Muscle layer of duodenum (tissue), 2 donors: ENCODE results near the gene INO80.
A peak's percentile ranks its signal among the peaks of the same experiment; 100 is the strongest.

Experiments
- H3K27ac ChIP-seq: one replicate; pipeline ENCODE4 v1.7.0; 2013; ENCODE audit warnings: mild to moderate bottlenecking, low read length
- H3K27me3 ChIP-seq: one replicate; pipeline ENCODE4 v1.7.0; 2013; ENCODE audit warnings: low read depth, mild to moderate bottlenecking, control low read depth, low read length
- H3K36me3 ChIP-seq, 2 donors: one replicate each; pipeline ENCODE4 v1.7.0; 2013; ENCODE audit warnings: low read length in 2 of 2, control low read depth in 1 of 2, mild to moderate bottlenecking in 1 of 2; ENCODE audit not compliant: insufficient read depth in 2 of 2, control insufficient read depth in 1 of 2
- H3K4me1 ChIP-seq, 2 donors: one replicate each; pipeline ENCODE4 v1.7.0; 2013; ENCODE audit warnings: low read length in 2 of 2, mild to moderate bottlenecking in 2 of 2, control low read depth in 1 of 2, moderate library complexity in 1 of 2; ENCODE audit not compliant: insufficient read depth in 2 of 2, control insufficient read depth in 1 of 2
- H3K4me3 ChIP-seq, 2 donors: one replicate each; pipeline ENCODE4 v1.7.0; 2013; ENCODE audit warnings: low read length in 2 of 2, low read depth in 1 of 2, mild to moderate bottlenecking in 1 of 2
- H3K9me3 ChIP-seq, 2 donors: one replicate each; pipeline ENCODE4 v1.7.0; 2013; ENCODE audit warnings: low read length in 2 of 2, control low read depth in 1 of 2, mild to moderate bottlenecking in 1 of 2; ENCODE audit not compliant: control insufficient read depth in 1 of 2
- donor health status: healthy.

Gene INO80, protein sequence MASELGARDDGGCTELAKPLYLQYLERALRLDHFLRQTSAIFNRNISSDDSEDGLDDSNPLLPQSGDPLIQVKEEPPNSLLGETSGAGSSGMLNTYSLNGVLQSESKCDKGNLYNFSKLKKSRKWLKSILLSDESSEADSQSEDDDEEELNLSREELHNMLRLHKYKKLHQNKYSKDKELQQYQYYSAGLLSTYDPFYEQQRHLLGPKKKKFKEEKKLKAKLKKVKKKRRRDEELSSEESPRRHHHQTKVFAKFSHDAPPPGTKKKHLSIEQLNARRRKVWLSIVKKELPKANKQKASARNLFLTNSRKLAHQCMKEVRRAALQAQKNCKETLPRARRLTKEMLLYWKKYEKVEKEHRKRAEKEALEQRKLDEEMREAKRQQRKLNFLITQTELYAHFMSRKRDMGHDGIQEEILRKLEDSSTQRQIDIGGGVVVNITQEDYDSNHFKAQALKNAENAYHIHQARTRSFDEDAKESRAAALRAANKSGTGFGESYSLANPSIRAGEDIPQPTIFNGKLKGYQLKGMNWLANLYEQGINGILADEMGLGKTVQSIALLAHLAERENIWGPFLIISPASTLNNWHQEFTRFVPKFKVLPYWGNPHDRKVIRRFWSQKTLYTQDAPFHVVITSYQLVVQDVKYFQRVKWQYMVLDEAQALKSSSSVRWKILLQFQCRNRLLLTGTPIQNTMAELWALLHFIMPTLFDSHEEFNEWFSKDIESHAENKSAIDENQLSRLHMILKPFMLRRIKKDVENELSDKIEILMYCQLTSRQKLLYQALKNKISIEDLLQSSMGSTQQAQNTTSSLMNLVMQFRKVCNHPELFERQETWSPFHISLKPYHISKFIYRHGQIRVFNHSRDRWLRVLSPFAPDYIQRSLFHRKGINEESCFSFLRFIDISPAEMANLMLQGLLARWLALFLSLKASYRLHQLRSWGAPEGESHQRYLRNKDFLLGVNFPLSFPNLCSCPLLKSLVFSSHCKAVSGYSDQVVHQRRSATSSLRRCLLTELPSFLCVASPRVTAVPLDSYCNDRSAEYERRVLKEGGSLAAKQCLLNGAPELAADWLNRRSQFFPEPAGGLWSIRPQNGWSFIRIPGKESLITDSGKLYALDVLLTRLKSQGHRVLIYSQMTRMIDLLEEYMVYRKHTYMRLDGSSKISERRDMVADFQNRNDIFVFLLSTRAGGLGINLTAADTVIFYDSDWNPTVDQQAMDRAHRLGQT (N-terminal part only)

DNA sequence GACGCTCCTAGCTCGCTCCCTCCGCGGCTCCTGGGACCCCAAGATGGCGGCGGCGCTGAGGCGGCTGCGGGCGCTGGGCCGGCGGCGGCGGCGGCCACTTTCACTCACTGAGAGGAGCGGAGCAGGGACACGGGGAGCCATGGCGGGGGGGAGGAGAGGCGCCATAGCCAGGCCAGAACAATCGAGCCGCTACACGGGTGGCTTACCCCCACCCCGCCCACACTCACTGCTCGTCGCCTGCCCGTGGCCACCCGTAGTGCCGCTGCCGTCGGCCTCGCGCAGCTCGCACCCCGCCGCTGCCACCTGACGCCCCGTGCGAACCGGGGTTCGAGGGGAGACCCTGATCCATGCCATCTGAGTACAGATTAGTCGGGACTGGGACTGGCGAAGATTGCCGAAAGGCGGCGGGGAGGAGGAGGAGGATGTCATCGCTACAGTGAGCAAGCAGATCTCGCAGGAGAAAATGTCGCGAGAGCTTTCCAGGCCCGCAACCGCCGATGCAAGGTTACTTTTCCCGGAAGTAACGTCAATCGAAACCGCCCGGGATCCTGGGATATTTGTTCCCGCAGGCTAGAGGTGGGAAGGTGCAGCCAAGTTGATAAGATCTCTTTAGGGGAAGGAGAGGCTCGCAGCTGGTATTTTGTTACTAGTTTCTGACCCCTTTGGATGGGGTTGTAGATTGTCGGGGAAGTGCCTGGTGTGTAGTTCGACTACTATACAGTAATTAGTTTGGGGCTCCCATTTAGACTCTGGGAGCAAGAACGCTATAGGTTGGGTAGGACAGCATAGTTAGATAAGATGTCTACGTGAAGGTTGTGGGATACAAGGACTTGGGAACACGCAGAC is at the start of gene INO80:
INO80 (minus strand) TSS at position 165 of the 846 bp plus-strand sequence. CDS start 19,970 bp downstream, outside the sequence.
- Histone ChIP-seq H3K4me3 (peak within 1 kb of the TSS; percentile 75 to 83), H3K4me1 (peaks cover 0 to 7% of the 10 kb centered on the region in 2 donors), H3K9me3 (no peaks in the 10 kb centered on the region), H3K27me3 (no peaks in the 10 kb centered on the region), H3K27ac (peak within 1 kb of the TSS; percentile 97), H3K36me3 (peaks cover 0 to 8% of the 10 kb centered on the region in 2 donors)

DNA sequence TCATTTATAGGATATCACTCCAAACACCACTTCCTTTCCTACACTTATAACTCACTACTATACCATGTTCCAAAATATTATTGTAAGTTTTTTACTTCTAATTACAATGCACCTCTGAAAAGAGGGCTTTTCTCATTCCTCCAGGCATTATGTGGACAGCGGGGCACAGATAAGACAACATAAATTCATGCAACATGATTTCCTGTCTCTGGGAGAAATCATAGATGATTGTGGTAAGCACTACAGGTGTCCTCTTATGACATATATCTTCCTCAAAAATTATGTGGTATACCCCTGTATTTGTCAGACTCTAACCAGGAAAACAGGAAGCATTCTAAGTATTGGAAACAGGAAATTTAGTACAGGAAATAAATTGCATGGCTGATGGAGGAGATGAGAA is 45.7 kb upstream of the INO80 start:
- H3K27me3 ChIP-seq, result no peaks in the 10 kb centered on the region
- H3K4me3 ChIP-seq, result no peak overlapping the region
- no peaks in the 10 kb centered on the region for H3K4me1 ChIP-seq
- no peak overlapping the region for H3K27ac ChIP-seq
- no peaks in the 10 kb centered on the region for H3K9me3 ChIP-seq
- no peaks in the 10 kb centered on the region for H3K36me3 ChIP-seq

DNA sequence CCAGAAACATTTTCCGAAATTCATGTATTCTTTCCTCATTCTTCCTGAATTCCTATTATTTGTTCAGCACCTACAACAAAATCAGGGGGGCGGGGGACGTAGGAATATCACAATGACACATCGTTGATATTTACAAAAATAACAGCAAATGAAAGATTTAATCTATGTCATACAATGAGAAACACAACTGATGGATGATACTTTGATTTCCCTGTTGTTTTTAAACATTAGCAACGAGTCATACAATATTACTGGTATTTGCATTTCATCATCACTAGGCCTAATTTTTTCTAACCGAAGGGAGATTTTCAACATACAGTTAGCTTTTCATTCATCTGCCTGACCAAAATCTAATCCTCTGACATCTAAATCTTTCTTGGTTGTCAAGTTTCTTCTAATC is 45.3 kb upstream of the INO80 start:
- no peaks in the 10 kb centered on the region for H3K9me3 ChIP-seq
- H3K4me1 ChIP-seq, result no peaks in the 10 kb centered on the region
- H3K36me3 ChIP-seq, result no peaks in the 10 kb centered on the region
- H3K27me3 ChIP-seq, result no peaks in the 10 kb centered on the region
- no peak overlapping the region for H3K27ac ChIP-seq
- no peak overlapping the region for H3K4me3 ChIP-seq

DNA sequence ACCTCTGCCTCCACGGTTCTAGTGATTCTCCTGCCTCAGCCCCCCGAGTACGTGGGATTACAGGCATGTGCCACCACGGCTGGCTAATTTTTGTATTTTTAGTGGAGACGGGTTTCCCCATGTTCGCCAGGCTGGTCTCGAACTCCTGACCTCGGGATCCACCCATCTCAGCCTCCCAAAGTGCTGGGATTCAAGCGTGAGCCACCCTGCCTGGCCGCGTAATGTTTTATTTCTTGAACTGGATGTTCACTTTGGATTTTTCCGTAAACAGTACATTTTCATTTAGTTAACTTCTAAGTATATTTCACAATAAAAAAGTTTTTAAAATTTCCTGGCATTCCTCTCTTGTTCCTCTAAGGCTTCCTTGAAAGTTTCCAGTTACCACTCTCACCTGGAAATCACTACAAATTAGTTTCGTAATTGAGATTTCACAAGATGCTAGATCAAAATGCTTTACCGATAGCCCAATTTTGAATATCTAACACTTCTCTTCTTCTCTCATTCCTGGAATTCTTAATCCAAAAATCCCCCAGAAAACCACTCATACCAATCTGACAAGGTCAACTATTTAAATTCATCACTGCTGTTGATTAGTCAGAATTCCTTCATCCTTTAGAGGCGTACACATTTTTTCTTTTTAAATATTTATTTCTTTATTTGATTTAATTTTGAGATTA is 44.7 kb upstream of the INO80 start:
- H3K9me3 ChIP-seq, result no peaks in the 10 kb centered on the region
- no peak overlapping the region for H3K27ac ChIP-seq
- H3K36me3 ChIP-seq, result no peaks in the 10 kb centered on the region
- H3K4me3 ChIP-seq, result no peak overlapping the region
- H3K27me3 ChIP-seq, result no peaks in the 10 kb centered on the region
- H3K4me1 ChIP-seq, result no peaks in the 10 kb centered on the region

DNA sequence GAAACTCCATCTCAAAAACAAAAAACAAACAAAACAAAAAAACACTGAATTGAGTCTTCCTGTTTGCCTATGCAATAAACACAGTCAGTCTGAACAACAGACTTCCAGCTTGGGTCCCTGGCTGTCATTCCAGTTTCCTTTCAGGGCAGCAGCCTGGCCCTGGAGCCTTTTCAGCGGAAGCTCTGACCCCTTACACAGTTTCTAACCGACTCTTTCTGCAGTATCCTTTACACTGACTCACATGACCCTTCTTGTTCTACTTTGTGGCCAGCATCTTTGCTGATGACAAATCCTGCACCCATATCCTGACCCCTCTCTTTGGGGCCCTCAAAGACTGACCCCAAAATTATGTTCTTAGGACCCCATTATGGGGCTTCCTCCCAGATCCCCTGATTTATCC is 38.3 kb upstream of the INO80 start:
- Histone ChIP-seq H3K36me3 (no peaks in the 10 kb centered on the region), H3K27ac (no peak overlapping the region), H3K9me3 (no peaks in the 10 kb centered on the region), H3K27me3 (no peaks in the 10 kb centered on the region), H3K4me1 (no peaks in the 10 kb centered on the region), H3K4me3 (no peak overlapping the region)

DNA sequence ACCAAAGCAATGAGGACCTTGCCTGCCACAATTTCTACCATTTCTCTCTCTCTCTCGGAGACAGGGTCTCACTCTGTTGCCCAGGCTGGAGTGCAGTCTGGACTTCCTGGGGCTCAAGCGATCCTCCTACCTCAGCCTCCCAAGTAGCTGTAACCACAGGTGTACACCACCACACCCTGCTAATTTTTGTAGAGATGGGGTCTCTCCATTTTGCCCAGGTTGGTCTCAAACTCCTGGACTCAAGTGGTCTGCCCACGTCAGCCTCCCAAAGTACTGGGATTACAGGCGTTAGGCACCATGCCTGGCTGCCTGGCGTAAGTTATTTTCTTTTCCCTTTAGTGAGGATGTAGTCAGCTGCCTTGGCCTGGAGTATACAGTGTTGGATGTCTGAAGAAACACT is 37.7 kb upstream of the INO80 start:
- H3K36me3 ChIP-seq, result no peaks in the 10 kb centered on the region
- H3K9me3 ChIP-seq, result no peaks in the 10 kb centered on the region
- H3K27me3 ChIP-seq, result no peaks in the 10 kb centered on the region
- H3K4me3 ChIP-seq, result no peak overlapping the region
- H3K4me1 ChIP-seq, result no peaks in the 10 kb centered on the region
- H3K27ac ChIP-seq, result no peak overlapping the region

DNA sequence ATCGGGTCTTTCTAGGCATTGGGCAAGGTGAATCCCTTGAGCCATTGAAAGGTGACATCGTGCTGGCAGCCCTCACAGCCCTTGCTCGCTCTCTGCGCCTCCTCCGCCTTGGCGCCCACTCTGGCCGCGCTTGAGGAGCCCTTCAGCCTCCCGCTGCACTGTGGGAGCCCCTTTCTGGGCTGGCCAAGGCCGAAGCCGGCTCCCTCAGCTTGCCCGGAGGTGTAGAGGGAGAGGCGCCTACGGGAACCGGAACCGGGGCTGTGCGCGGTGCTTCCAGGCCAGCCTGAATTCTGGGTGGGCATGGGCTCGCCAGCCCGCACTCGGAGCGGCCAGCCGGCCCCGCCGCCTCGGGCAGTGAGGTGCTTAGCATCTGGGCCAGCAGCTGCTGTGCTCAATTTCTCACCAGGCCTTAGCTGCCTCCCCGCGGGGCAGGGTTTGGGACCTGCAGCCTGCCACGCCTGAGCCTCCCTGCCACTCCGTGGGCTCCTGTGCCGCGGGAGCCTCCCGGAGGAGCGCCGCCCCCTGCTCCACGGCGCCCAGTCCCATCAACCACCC is 35.4 kb upstream of the INO80 start:
- H3K4me1 ChIP-seq, result no peaks in the 10 kb centered on the region
- H3K36me3 ChIP-seq, result no peaks in the 10 kb centered on the region
- H3K27ac ChIP-seq, result no peak overlapping the region
- no peaks in the 10 kb centered on the region for H3K27me3 ChIP-seq
- no peaks in the 10 kb centered on the region for H3K9me3 ChIP-seq
- H3K4me3 ChIP-seq, result no peak overlapping the region

DNA sequence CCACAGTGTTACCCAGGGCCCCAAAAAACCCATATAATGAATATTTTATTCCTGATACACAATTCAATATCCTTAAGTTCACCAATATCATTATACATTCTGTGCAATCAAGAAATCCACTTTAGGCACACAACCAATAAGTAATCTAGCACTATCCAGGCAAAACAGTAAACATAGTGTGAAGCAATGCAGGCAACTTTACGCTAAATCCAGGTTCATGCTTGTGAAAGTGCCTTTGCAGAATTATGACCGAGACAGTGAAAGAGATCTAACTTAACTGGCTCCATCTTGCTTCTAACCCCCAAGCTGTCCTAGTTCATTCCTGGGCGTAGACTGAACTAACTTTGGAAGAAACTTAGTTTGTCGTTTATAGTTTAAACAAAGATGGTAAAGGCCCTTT is 34.2 kb upstream of the INO80 start:
- Histone ChIP-seq H3K27ac (no peak overlapping the region), H3K4me3 (no peak overlapping the region), H3K4me1 (no peaks in the 10 kb centered on the region), H3K9me3 (no peaks in the 10 kb centered on the region), H3K36me3 (no peaks in the 10 kb centered on the region), H3K27me3 (no peaks in the 10 kb centered on the region)

DNA sequence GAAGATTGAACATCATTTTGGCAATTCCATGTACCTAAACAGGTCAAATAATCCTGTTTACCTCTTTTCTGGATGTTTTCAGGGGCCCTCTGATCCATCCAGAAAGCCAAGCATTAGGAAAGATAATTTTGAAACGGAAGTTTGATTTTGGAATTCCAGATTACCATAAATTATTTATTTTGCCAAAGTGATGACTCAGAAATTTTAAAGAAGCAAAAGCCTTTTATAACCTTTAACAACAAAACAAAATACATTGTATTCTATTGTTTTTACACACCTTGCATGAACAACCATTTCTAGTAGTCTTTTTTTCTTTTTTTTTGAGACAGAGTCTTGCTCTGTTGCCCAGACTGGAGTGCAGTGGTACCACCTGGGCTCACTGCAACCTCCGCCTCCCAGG is 32.0 kb upstream of the INO80 start:
- no peaks in the 10 kb centered on the region for H3K9me3 ChIP-seq
- no peaks in the 10 kb centered on the region for H3K27me3 ChIP-seq
- H3K36me3 ChIP-seq, result no peaks in the 10 kb centered on the region
- no peaks in the 10 kb centered on the region for H3K4me1 ChIP-seq
- H3K27ac ChIP-seq, result no peak overlapping the region
- H3K4me3 ChIP-seq, result no peak overlapping the region

DNA sequence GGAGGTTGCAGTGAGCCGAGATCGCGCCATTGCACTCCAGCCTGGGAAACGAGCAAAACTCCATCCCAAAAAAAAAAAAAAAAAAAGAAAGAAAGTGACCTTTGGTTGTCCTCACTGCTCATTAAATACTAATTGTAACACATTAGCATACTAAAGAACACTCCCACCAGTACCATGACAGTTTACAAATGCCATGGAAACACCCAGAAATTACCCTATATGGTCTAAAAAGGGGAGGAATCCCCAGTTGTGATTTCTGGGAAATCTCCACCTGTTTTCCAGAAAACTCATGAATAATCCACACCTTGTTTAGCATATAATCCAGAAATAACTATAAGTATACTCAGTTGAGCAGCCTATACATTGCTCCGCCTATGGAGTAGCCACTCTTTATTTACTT is 23.5 kb upstream of the INO80 start:
- no peaks in the 10 kb centered on the region for H3K27me3 ChIP-seq
- H3K4me1 ChIP-seq, result no peaks in the 10 kb centered on the region
- no peak overlapping the region for H3K27ac ChIP-seq
- H3K9me3 ChIP-seq, result no peaks in the 10 kb centered on the region
- H3K4me3 ChIP-seq, result no peak overlapping the region
- no peaks in the 10 kb centered on the region for H3K36me3 ChIP-seq
